GM23338 (cell line): ENCODE data around the gene KIFC1. TPM values are rescaled to one million over a fixed set of nuclear protein-coding genes. Genes with fewer than 3 reads are reported as not detected.
A peak's percentile ranks its signal among the peaks of the same experiment; 100 is the strongest.

Experiments used
- ATAC-seq: fragments of 200-7000 bp; cut with Tn5 transposase; 3 replicates; pipeline ENCODE4 v1.9.1; 2020
- DNase-seq: peaks from one replicate; pipeline ENCODE4 v3.0.0-alpha.2; 2015; ENCODE audit warnings: low spot score
- H2AFZ ChIP-seq: fragments of 200-600 bp; sonication (generic); 2 replicates; pipeline ENCODE4 v1.8.0; 2016; ENCODE audit warnings: antibody characterized with exemption, mild to moderate bottlenecking, moderate library complexity
- H3F3A ChIP-seq: fragments of 200-600 bp; sonication (generic); replicated peaks from 2 replicates; pipeline ENCODE4 v1.8.0; 2017; ENCODE audit warnings: antibody characterized with exemption, mixed run types, low read depth
- H3K27ac ChIP-seq: fragments of 200-600 bp; sonication (generic); 2 replicates; pipeline ENCODE4 v1.6.1; 2016; ENCODE audit warnings: low read depth
- H3K27me3 ChIP-seq: fragments of 200-600 bp; sonication (generic); 2 replicates; pipeline ENCODE4 v1.8.0; 2016; ENCODE audit warnings: mild to moderate bottlenecking, mixed run types, moderate library complexity; ENCODE audit not compliant: insufficient read depth
- H3K36me3 ChIP-seq: fragments of 200-600 bp; sonication (generic); 2 replicates; pipeline ENCODE4 v1.8.0; 2016; ENCODE audit warnings: mild to moderate bottlenecking; ENCODE audit not compliant: insufficient read depth
- H3K4me1 ChIP-seq: fragments of 200-600 bp; sonication (generic); 2 replicates; pipeline ENCODE4 v1.8.0; 2016; ENCODE audit warnings: mild to moderate bottlenecking, moderate library complexity; ENCODE audit not compliant: insufficient read depth
- H3K4me2 ChIP-seq: fragments of 200-600 bp; sonication (generic); 2 replicates; pipeline ENCODE4 v1.7.1; 2017; ENCODE audit warnings: mixed run types
- H3K4me3 ChIP-seq: fragments of 200-600 bp; sonication (generic); 2 replicates; pipeline ENCODE4 v1.6.1; 2016; ENCODE audit warnings: mixed run types
- H3K79me2 ChIP-seq: fragments of 200-600 bp; sonication (generic); replicated peaks from 2 replicates; pipeline ENCODE4 v1.8.0; 2017; ENCODE audit warnings: mild to moderate bottlenecking; ENCODE audit not compliant: insufficient read depth
- H3K9me2 ChIP-seq: fragments of 200-600 bp; sonication (generic); 2 replicates; pipeline ENCODE4 v1.8.0; 2017; ENCODE audit not compliant: insufficient read depth
- H4K20me1 ChIP-seq: fragments of 200-600 bp; sonication (generic); replicated peaks from 2 replicates; pipeline ENCODE4 v1.8.0; 2017; ENCODE audit warnings: mild to moderate bottlenecking; ENCODE audit not compliant: insufficient read depth
- H3K27ac Mint-ChIP-seq: 2 replicates; pipeline ENCODE4 v1.8.0; 2020; ENCODE audit warnings: inconsistent platforms, mild to moderate bottlenecking, moderate library complexity, mixed read lengths
- H3K27me3 Mint-ChIP-seq: 3 replicates; pipeline ENCODE4 v1.8.0; 2022; ENCODE audit warnings: low read depth, mild to moderate bottlenecking, moderate library complexity, mixed read lengths, inconsistent platforms; ENCODE audit not compliant: insufficient read depth, poor library complexity
- H3K36me3 Mint-ChIP-seq: 3 replicates; pipeline ENCODE4 v1.8.0; 2021; ENCODE audit warnings: low read depth, mild to moderate bottlenecking, inconsistent platforms, moderate library complexity, mixed read lengths
- H3K4me1 Mint-ChIP-seq: 3 replicates; pipeline ENCODE4 v1.8.0; 2020; ENCODE audit warnings: mild to moderate bottlenecking, inconsistent platforms, mixed read lengths
- H3K4me3 Mint-ChIP-seq: 3 replicates; pipeline ENCODE4 v1.8.0; 2021; ENCODE audit warnings: moderate library complexity, mild to moderate bottlenecking, inconsistent platforms, mixed read lengths
- H3K9me3 Mint-ChIP-seq: 3 replicates; pipeline ENCODE4 v1.8.0; 2020; ENCODE audit warnings: moderate library complexity, mild to moderate bottlenecking, inconsistent platforms, mixed read lengths
- NANOG ChIP-seq: IDR thresholded peaks from 2 replicates; pipeline ENCODE4 v1.6.1; 2016; ENCODE audit warnings: antibody characterized with exemption, borderline replicate concordance
- POLR2AphosphoS5 ChIP-seq: IDR thresholded peaks from 2 replicates; pipeline ENCODE4 v1.6.1; 2016; ENCODE audit warnings: antibody characterized with exemption, low read depth
- REST ChIP-seq: IDR thresholded peaks from one replicate; pipeline ENCODE4 v1.6.1; 2018; ENCODE audit warnings: antibody characterized with exemption; ENCODE audit not compliant: unreplicated experiment
- ZNF462 ChIP-seq: fragments of 250-450 bp; sonication (Bioruptor Pico); IDR thresholded peaks from 2 replicates; pipeline ENCODE4 v1.5.0; 2020; ENCODE audit warnings: mild to moderate bottlenecking, moderate library complexity
- polyA plus RNA-seq: library from polyadenylated mRNA; unstranded; fragments of >200 nt; fragmentation: Nextera tagmentation; extraction: Ambion mirVana; gene quantifications from 2 replicates; pipeline ENCODE4 v1.2.1, GENCODE V29; 2016
- total RNA-seq: library from RNA; depleted of rRNA; stranded (reverse); fragments of >200 nt; shearing (Covaris generic); gene quantifications from 2 replicates; pipeline ENCODE4 v1.2.3, GENCODE V29; 2014

The KIFC1 gene
- total and polyA plus RNA-seq, 2 experiments from 2014 or later: 10.3 to 61.7 TPM

GRCh38 chr6:33443025-33443424 lies 51.4 kb downstream of the KIFC1 start (continued):
- TF ChIP-seq REST (no peak), NANOG (no peak)

DNA sequence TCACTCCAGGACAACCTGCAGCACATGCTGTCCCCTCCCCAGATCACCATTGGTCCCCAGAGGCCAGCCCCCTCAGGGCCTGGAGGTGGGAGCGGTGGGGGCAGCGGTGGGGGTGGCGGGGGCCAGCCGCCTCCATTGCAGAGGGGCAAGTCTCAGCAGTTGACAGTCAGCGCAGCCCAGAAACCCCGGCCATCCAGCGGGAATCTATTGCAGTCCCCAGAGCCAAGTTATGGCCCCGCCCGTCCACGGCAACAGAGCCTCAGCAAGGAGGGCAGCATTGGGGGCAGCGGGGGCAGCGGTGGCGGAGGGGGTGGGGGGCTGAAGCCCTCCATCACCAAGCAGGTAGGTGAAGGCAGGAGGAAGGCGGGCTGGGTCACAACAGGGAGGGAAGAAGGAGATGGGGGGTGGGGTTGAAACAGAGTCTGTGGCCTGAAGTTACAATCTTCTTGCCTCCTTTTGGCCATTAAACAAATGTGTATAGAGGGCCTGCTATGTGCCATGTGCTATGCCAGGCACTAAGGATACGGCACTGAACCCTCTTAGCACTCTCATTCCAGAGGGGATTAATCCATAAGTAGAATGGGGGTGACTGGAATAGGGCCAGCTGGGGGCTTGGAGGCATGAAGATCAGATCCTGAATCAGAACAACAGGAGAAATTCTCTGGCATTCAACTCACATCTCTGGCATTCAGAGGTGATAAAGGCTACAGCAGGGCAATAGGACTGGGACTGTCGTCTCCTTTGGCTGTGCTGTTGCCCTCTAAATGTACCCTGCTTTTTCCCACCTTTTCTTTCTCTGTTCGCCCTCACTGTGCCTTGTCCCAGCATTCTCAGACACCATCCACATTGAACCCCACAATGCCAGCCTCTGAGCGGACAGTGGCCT lies 52.2 kb downstream of the KIFC1 start:
- H3F3A ChIP-seq: no peaks in the 10 kb centered on the region
- no peaks in the 10 kb centered on the region for H3K9me2 ChIP-seq
- H3K4me1 ChIP-seq: no peaks in the 10 kb centered on the region
- H3K27ac ChIP-seq: no peak overlapping the region
- no peak for TF ChIP-seq ZNF462 (CRISPR knock-in tag)
- peak; percentile 16; the same call in 1 of the 2 replicates for TF ChIP-seq POLR2AphosphoS5
- no peak overlapping the region for H3K4me2 ChIP-seq
- DNase-seq (no peak), ATAC-seq (no peak)
- peaks cover 5% of the 10 kb centered on the region for H4K20me1 ChIP-seq
- no peak overlapping the region for H3K4me3 Mint-ChIP-seq
- H3K36me3 ChIP-seq: peaks cover 41% of the 10 kb centered on the region
- peaks cover 30% of the 10 kb centered on the region for H3K27me3 Mint-ChIP-seq
- peaks cover 19% of the 10 kb centered on the region for H3K4me1 Mint-ChIP-seq
- no peaks in the 10 kb centered on the region for H3K27me3 ChIP-seq
- H3K27ac Mint-ChIP-seq: no peak overlapping the region
- no peak overlapping the region for H2AFZ ChIP-seq
- peaks cover 98% of the 10 kb centered on the region for H3K36me3 Mint-ChIP-seq
- H3K9me3 Mint-ChIP-seq: no peaks in the 10 kb centered on the region; the same call in 2 of the 3 replicates
- no peaks in the 10 kb centered on the region for H3K79me2 ChIP-seq
- no peak overlapping the region for H3K4me3 ChIP-seq
